Tibial nerve (tissue), 3 donors: Measurements from ENCODE around the gene SLX4IP.

Experiments
- POLR2A ChIP-seq, 2 donors: fragments of 450-650 bp; IDR thresholded peaks; one replicate each; pipeline ENCODE4 v1.6.1; 2017; ENCODE audit warnings: antibody characterized with exemption in 2 of 2, mild to moderate bottlenecking in 2 of 2, moderate library complexity in 2 of 2
- TF ChIP-seq, protein P1 (sequence below), 5 experiments: fragments of 200-600 bp in 3 of 5; fragments of 450-650 bp in 2 of 5; sonication (generic) in 3 of 5; IDR thresholded peaks; one replicate each; pipeline ENCODE4 v1.5.1; 2016 to 2019; ENCODE audit warnings: antibody characterized with exemption in 5 of 5, mild to moderate bottlenecking in 3 of 5, moderate library complexity in 2 of 5

DNA sequence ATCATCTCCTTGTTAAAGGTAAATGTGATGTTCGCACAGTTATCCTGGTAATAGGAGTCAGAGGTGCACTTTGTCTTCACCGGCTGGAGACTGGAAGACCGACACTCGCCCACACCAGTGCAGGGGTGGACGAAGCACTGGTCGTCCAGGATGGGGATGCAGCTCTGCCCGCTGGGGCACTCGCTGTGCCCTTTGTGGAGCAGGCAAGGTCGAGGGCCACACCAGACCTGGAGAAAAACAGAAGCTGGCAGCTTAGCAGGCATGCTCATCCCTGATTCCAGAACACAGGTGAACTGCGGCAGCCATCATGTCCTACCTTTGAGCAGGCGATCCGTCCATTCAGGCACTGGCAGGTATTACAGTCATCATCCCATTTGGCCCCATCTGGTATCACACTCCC, 206.4 kb downstream of the SLX4IP start:
- TF ChIP-seq, protein P1, sequence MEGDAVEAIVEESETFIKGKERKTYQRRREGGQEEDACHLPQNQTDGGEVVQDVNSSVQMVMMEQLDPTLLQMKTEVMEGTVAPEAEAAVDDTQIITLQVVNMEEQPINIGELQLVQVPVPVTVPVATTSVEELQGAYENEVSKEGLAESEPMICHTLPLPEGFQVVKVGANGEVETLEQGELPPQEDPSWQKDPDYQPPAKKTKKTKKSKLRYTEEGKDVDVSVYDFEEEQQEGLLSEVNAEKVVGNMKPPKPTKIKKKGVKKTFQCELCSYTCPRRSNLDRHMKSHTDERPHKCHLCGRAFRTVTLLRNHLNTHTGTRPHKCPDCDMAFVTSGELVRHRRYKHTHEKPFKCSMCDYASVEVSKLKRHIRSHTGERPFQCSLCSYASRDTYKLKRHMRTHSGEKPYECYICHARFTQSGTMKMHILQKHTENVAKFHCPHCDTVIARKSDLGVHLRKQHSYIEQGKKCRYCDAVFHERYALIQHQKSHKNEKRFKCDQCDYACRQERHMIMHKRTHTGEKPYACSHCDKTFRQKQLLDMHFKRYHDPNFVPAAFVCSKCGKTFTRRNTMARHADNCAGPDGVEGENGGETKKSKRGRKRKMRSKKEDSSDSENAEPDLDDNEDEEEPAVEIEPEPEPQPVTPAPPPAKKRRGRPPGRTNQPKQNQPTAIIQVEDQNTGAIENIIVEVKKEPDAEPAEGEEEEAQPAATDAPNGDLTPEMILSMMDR (IDR thresholded peaks at IDR 0.05): no peak
- TF ChIP-seq POLR2A (IDR thresholded peaks at IDR 0.05): no peak
